Right lobe of liver (tissue), 6 donors: ENCODE data around the gene NTM. TPM values are rescaled to one million over a fixed set of nuclear protein-coding genes. Genes with fewer than 3 reads are reported as not detected.

Experiments used
- ATAC-seq, 4 donors: fragments of 200-7000 bp; cut with Tn5 transposase; one replicate each; pipeline ENCODE4 v1.9.1; 2020; ENCODE audit warnings: mild to moderate bottlenecking in 4 of 4, moderate library complexity in 4 of 4
- DNase-seq, 3 donors: peaks; one replicate each; pipeline ENCODE4 v3.0.0-alpha.2; 2020
- H3K27ac ChIP-seq, 3 donors: fragments of 200-600 bp; one replicate each; pipeline ENCODE4 v1.8.0; 2022
- H3K27me3 ChIP-seq, 2 donors: fragments of 200-600 bp; one replicate each; pipeline ENCODE4 v1.8.0; 2022
- H3K36me3 ChIP-seq, 4 donors: fragments of 200-600 bp; sonication (generic) in 1 of 4; one replicate each; pipeline versions ENCODE4 v1.5.1 to v1.8.0; 2017 to 2022; ENCODE audit warnings: control low read depth in 1 of 4
- H3K4me1 ChIP-seq, 4 donors: fragments of 200-600 bp; sonication (generic) in 1 of 4; one replicate each; pipeline versions ENCODE4 v1.5.1 to v1.8.0; 2017 to 2022; ENCODE audit warnings: control low read depth in 1 of 4
- H3K4me3 ChIP-seq, 3 donors: fragments of 200-600 bp; one replicate each; pipeline ENCODE4 v1.8.0; 2022
- H3K9me3 ChIP-seq, 4 donors: fragments of 200-600 bp; sonication (generic) in 1 of 4; one replicate each; pipeline versions ENCODE4 v1.5.1 to v1.8.0; 2017 to 2022; ENCODE audit warnings: control low read depth in 1 of 4
- POLR2A ChIP-seq: fragments of 450-650 bp; IDR thresholded peaks from one replicate; pipeline ENCODE4 v1.6.1; 2017; ENCODE audit warnings: antibody characterized with exemption, mild to moderate bottlenecking
- whole genome bisulfite sequencing: methylation state at CpG from one replicate; pipeline ENCODE4 v1.1.6; 2018; ENCODE audit warnings: low coverage, low lambda C conversion rate; ENCODE audit not compliant: insufficient coverage; ENCODE audit errors: missing lambda C conversion rate; 5-methylcytosine and 5-hydroxymethylcytosine counted together
- intact Hi-C, 2 donors: fragments of 100-400 bp; cut with DNase I; formaldehyde crosslinking; loops; one replicate each; pipeline versions ENCODE4 v1.11.2 to v1.14.1; 2022
- total RNA-seq, 6 experiments: library from RNA; depleted of rRNA in 2 of 6; stranded (reverse); fragments of >200 nt in 2 of 6; fragmentation: NEBNext Ultra II Directional in 3 of 6; extraction: Animal tissue kit (Norgen Biotek cat#: 25700) in 3 of 6; gene quantifications; one replicate each; pipeline versions ENCODE4 v1.1.0 to v1.2.4, GENCODE V29; 2016 to 2023
- TF ChIP-seq, protein P1 (sequence below), 4 donors: fragments of 200-600 bp in 3 of 4; fragments of 450-650 bp in 1 of 4; IDR thresholded peaks; one replicate each; pipeline versions ENCODE4 v1.5.1 to v1.8.0; 2016 to 2022; ENCODE audit warnings: antibody characterized with exemption in 4 of 4, mild to moderate bottlenecking in 2 of 4
- donor health status: DM: no; HTN: yes; CAD: no.
- donor health status: DM: no; HTN: no; CAD: no.
- donor health status: DM: no; HTN: no; CAD: no.
- donor health status: DM: no; HTN: yes; CAD: no.
- donor health status: DM: no; HTN: yes; CAD: no.

Gene NTM
- total RNA-seq, 6 experiments from 2014 or later = 0.35 TPM; not detected in 5

DNA sequence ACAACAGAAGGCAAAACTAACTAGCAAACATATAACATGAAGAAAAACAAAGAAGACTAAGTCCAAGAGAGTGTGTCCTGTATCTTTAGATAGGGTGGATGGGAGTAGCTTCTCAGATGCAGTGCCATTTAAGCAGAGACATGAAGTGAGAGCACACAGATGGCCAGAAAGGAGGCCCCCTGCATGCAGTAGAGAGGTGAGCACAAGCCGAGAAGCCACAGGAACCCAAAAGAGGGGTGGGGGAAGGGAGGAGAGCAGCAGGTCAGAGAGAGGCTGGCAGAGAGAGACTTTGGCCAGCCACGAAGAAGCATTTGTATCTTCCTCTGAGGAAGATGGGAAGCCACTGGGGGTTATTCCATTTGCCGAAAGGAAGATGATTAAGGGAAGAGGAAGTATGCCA is 86.7 kb downstream of the NTM start:
- no peak for ATAC-seq
- Histone ChIP-seq H3K36me3 (no peaks in the 10 kb centered on the region), H3K27me3 (no peaks in the 10 kb centered on the region), H3K27ac (no peak overlapping the region), H3K4me3 (no peak overlapping the region), H3K9me3 (no peaks in the 10 kb centered on the region), H3K4me1 (no peaks in the 10 kb centered on the region)
- WGBS = 25% methylated on average over 3 of the region's 3 CpGs
- no peak for TF ChIP-seq POLR2A
- TF ChIP-seq, protein P1, sequence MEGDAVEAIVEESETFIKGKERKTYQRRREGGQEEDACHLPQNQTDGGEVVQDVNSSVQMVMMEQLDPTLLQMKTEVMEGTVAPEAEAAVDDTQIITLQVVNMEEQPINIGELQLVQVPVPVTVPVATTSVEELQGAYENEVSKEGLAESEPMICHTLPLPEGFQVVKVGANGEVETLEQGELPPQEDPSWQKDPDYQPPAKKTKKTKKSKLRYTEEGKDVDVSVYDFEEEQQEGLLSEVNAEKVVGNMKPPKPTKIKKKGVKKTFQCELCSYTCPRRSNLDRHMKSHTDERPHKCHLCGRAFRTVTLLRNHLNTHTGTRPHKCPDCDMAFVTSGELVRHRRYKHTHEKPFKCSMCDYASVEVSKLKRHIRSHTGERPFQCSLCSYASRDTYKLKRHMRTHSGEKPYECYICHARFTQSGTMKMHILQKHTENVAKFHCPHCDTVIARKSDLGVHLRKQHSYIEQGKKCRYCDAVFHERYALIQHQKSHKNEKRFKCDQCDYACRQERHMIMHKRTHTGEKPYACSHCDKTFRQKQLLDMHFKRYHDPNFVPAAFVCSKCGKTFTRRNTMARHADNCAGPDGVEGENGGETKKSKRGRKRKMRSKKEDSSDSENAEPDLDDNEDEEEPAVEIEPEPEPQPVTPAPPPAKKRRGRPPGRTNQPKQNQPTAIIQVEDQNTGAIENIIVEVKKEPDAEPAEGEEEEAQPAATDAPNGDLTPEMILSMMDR (IDR thresholded peaks at IDR 0.05) = no peak
- DNase-seq = no peak
- intact Hi-C loops = no loop called here

DNA sequence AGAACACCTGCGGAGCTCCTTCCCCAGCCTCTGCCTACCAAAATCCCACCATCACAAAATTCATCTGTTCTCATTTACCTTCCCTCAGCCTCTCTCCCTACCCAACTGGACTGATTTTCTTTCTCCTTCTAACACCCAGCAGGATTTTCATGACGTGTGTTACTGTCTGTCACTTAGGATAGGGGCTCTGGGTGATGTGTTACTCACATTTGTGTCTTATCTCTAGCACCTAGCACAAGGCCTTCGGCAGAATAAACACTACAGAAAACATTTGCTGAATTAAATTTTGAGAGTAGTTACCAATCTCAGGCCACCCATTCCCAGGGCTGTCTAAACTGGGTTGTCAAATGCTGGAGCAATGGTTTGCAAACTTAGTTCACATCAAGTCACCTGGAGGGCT is 88.0 kb downstream of the NTM start:
- intact Hi-C loops = no loop called here
- no peak for ATAC-seq
- 28% methylated on average over 3 of the region's 3 CpGs for WGBS
- Histone ChIP-seq H3K27ac (no peak overlapping the region), H3K4me1 (no peaks in the 10 kb centered on the region), H3K9me3 (no peaks in the 10 kb centered on the region), H3K36me3 (no peaks in the 10 kb centered on the region), H3K27me3 (no peaks in the 10 kb centered on the region), H3K4me3 (no peak overlapping the region)
- DNase-seq = no peak
- TF ChIP-seq, protein P1 (IDR thresholded peaks at IDR 0.05) = no peak
- TF ChIP-seq POLR2A = no peak

DNA sequence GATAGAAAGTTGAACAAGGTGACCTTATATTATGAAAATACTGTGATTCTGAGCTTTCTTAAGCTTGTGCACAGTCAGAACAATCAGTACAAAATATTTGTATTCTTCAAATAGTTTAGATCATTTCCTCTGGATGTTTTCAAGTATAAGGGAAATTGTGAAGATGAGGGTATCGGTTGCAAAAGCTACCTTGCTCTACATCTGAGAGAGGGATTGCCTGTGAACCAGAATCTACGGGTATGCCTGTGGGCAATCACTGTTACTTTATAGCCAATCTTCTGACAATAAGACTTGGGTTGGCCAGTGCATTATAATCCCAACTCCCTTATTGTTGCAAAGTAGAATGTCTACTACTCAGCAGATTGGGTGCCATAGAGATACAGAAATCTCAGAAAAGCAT is 90.5 kb downstream of the NTM start:
- H3K9me3 ChIP-seq = no peaks in the 10 kb centered on the region
- H3K4me3 ChIP-seq = no peak overlapping the region
- intact Hi-C loops = no loop called here
- no peak overlapping the region for H3K27ac ChIP-seq
- 43% methylated on average over 2 of the region's 2 CpGs for WGBS
- ATAC-seq = no peak
- no peak for DNase-seq
- TF ChIP-seq POLR2A = no peak
- TF ChIP-seq, protein P1 (IDR thresholded peaks at IDR 0.05) = no peak
- H3K36me3 ChIP-seq = no peaks in the 10 kb centered on the region
- no peaks in the 10 kb centered on the region for H3K27me3 ChIP-seq
- H3K4me1 ChIP-seq = no peaks in the 10 kb centered on the region

DNA sequence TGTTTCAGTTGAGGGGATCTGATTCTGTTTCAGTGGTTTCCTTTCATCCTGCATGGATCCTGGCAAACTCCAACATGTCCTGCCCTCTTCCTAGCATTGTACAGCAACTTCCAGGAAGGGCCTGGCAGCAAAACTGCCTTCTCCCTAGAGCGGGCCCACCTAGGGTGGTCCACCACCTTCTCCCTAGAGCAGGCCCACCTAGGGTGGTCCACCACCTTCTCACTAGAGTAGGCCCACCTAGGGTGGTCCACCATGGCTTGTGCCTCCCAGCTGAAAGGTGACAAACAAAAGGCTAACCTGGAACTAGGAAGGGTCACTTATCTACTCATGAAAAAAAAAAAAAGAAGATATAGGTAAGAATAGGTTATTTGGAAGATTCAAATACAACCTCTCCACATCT is 92.2 kb downstream of the NTM start:
- no peaks in the 10 kb centered on the region for H3K27me3 ChIP-seq
- TF ChIP-seq, protein P1 (IDR thresholded peaks at IDR 0.05) = no peak
- TF ChIP-seq POLR2A = no peak
- H3K9me3 ChIP-seq = no peaks in the 10 kb centered on the region
- intact Hi-C loops = no loop called here
- H3K27ac ChIP-seq = no peak overlapping the region
- H3K36me3 ChIP-seq = no peaks in the 10 kb centered on the region
- DNase-seq (no peak), ATAC-seq (no peak)
- H3K4me3 ChIP-seq = no peak overlapping the region
- H3K4me1 ChIP-seq = no peaks in the 10 kb centered on the region
- 50% methylated on average over 1 of the region's 1 CpG for WGBS

DNA sequence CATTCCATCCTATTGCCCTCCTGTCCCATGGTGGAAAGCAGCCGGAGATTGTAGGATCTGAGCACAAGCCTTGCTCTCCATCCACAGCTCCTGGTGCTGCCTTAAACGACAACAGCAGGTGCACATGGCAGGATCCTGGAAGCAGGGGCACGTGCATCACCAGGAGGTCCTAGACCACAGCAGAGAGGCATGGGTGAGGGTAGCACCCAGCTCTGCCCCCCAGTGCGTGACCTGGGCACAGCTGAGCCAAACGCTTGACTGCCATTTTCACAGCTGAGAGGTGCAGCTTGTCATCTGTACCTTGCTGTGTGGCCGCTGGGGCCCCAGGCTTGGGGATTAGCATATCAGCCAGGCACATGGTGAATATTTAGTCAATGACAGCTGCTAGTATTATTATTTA is 92.7 kb downstream of the NTM start:
- DNase-seq = no peak
- Histone ChIP-seq H3K36me3 (no peaks in the 10 kb centered on the region), H3K4me1 (no peaks in the 10 kb centered on the region), H3K4me3 (no peak overlapping the region), H3K27me3 (no peaks in the 10 kb centered on the region), H3K9me3 (no peaks in the 10 kb centered on the region), H3K27ac (no peak overlapping the region)
- intact Hi-C loops = no loop called here
- no peak for ATAC-seq
- TF ChIP-seq, protein P1 (IDR thresholded peaks at IDR 0.05) = no peak
- TF ChIP-seq POLR2A = no peak
- 68% methylated on average over 5 of the region's 6 CpGs for WGBS
